Caco-2 (cell line): ENCODE results near the gene IMMP1L. TPM values are rescaled to one million over a fixed set of nuclear protein-coding genes. Genes with fewer than 3 reads are reported as not detected.

Experiments
- Bru-seq: library from RNA; stranded (reverse); fragments of 400-500 nt; gene quantifications from one replicate; lab custom pipeline; 2021; lab: Mats Ljungman, UMichigan
- BruChase-seq, 2 experiments: library from RNA; stranded (reverse); fragments of 400-500 nt; gene quantifications; one replicate each; lab custom pipeline; 2021; lab: Mats Ljungman, UMichigan
- BruUV-seq: library from RNA; stranded (reverse); fragments of 400-500 nt; replicated peaks from 2 replicates; lab custom pipeline; 2021; lab: Mats Ljungman, UMichigan
- CTCF ChIA-PET: fragments of 300-600 bp; sonication (Branson Sonifier 250); formaldehyde crosslinking; loops from one replicate; lab custom pipeline; 2022; ENCODE audit warnings: antibody characterized with exemption; lab: Charles Lee
- POLR2A ChIA-PET: fragments of 300-600 bp; sonication (Branson Sonifier 250); formaldehyde crosslinking; loops from one replicate; lab custom pipeline; 2022; ENCODE audit warnings: antibody characterized with exemption; lab: Charles Lee
- DNase-seq, 2 experiments: peaks; one replicate each; pipeline versions ENCODE4 v3.0.0 to v3.0.0-alpha.2; 2020 to 2022
- H3K27me3 ChIP-seq: replicated peaks from 2 replicates; pipeline ENCODE4 v1.6.0; 2011; ENCODE audit warnings: low read length; ENCODE audit not compliant: control insufficient read depth, insufficient read depth
- H3K36me3 ChIP-seq: 2 replicates; pipeline ENCODE4 v1.5.1; 2011; ENCODE audit warnings: low read length; ENCODE audit not compliant: control insufficient read depth, insufficient read depth
- H3K4me1 ChIP-seq: fragments of 250-450 bp; sonication (Bioruptor Pico); 2 replicates; pipeline ENCODE4 v1.5.1; 2020; ENCODE audit warnings: mild to moderate bottlenecking
- H3K4me3 ChIP-seq: 2 replicates; pipeline ENCODE4 v1.5.1; 2011; ENCODE audit warnings: low read depth, mild to moderate bottlenecking, control low read depth, low read length
- H3K9me3 ChIP-seq: fragments of 250-450 bp; sonication (Bioruptor Pico); 2 replicates; pipeline ENCODE4 v1.5.1; 2020; ENCODE audit warnings: mild to moderate bottlenecking, moderate library complexity
- H3K27ac Mint-ChIP-seq: one replicate; pipeline ENCODE4 v1.8.0; 2022; ENCODE audit warnings: mixed read lengths; ENCODE audit not compliant: unreplicated experiment
- H3K27me3 Mint-ChIP-seq: one replicate; pipeline ENCODE4 v1.8.0; 2022; ENCODE audit warnings: mixed read lengths; ENCODE audit not compliant: insufficient read depth, unreplicated experiment
- H3K36me3 Mint-ChIP-seq: one replicate; pipeline ENCODE4 v1.8.0; 2022; ENCODE audit warnings: mild to moderate bottlenecking, mixed read lengths; ENCODE audit not compliant: insufficient read depth, unreplicated experiment
- H3K4me1 Mint-ChIP-seq: one replicate; pipeline ENCODE4 v1.8.0; 2022; ENCODE audit warnings: low read depth, mixed read lengths; ENCODE audit not compliant: unreplicated experiment
- H3K4me3 Mint-ChIP-seq: one replicate; pipeline ENCODE4 v1.8.0; 2022; ENCODE audit warnings: mild to moderate bottlenecking, moderate library complexity, mixed read lengths; ENCODE audit not compliant: unreplicated experiment
- H3K9me3 Mint-ChIP-seq: one replicate; pipeline ENCODE4 v1.8.0; 2022; ENCODE audit warnings: mixed read lengths; ENCODE audit not compliant: unreplicated experiment
- CTCF ChIP-seq, 2 experiments: fragments of 200-600 bp in 1 of 2; IDR thresholded peaks; 1 replicate in 1 of 2; 2 replicates in 1 of 2; pipeline versions ENCODE4 v1.5.1 to v1.8.0; 2011 to 2022; ENCODE audit warnings: antibody characterized with exemption in 1 of 2, control low read depth in 1 of 2, inconsistent platforms in 1 of 2, low read depth in 1 of 2, low read length in 1 of 2, mild to moderate bottlenecking in 1 of 2, moderate library complexity in 1 of 2; ENCODE audit not compliant: insufficient read depth in 1 of 2, severe bottlenecking in 1 of 2, unreplicated experiment in 1 of 2
- intact Hi-C: fragments of 100-400 bp; cut with micrococcal nuclease; formaldehyde crosslinking; loops from one replicate; pipeline ENCODE4 v1.10.0; 2022; ENCODE audit not compliant: unreplicated experiment
- long read RNA-seq: library from polyadenylated mRNA; stranded (forward); transcript quantifications from one replicate; pipeline ENCODE4 v2.0.0, GENCODE V29; 2022
- total RNA-seq: library from RNA; stranded (reverse); gene quantifications from 2 replicates; pipeline ENCODE4 v1.2.3, GENCODE V29; 2022

IMMP1L gene
- total RNA-seq (38.6 and 40.1 TPM in 2 replicates), Bru-seq, nascent RNA (percentile 91 among the genes with signal in this experiment), BruChase-seq, experiment 1, labeled RNA remaining after a 2-hour chase (percentile 83 among the genes with signal in this experiment), BruChase-seq, experiment 2, labeled RNA remaining after a 6-hour chase (percentile 70 among the genes with signal in this experiment)
- long read RNA-seq, transcript IMMP1L-213 (3 exons, 314 nt) = major isoform, 15 of 47 reads
- long read RNA-seq, partial matches to known transcripts = 2 of 47 reads
- long read RNA-seq, other reads (novel, unspliced or antisense) = 25 of 47 reads

- intact Hi-C loops = loop anchor here (10.0 kb wide), 2 partner anchors 75 to 305 kb away; partner anchors contain the start of gene PAX6
- ChIA-PET POLR2A (interaction anchor here (0.6 kb wide), 2 partner anchors 18 to 150 kb away, joined by 3 read pairs; no protein-coding TSS in a partner anchor), CTCF (no interaction called here)
- H3K27ac Mint-ChIP-seq = peak within 1 kb of the TSS; percentile 97
- no peaks in the 10 kb centered on the region for H3K9me3 Mint-ChIP-seq
- peak within 1 kb of the TSS; percentile 96 for H3K4me3 Mint-ChIP-seq
- H3K36me3 ChIP-seq = no peaks in the 10 kb centered on the region; the same call in 1 of the 2 replicates
- BruUV-seq = TSS peak; percentile 75
- no peaks in the 10 kb centered on the region for H3K27me3 Mint-ChIP-seq
- peaks cover 10% of the 10 kb centered on the region; the same call in 1 of the 2 replicates for H3K4me1 ChIP-seq
- peak within 1 kb of the TSS; percentile 68 for H3K4me3 ChIP-seq
- H3K36me3 Mint-ChIP-seq = peaks cover 12% of the 10 kb centered on the region
- H3K4me1 Mint-ChIP-seq = peaks cover 11% of the 10 kb centered on the region
- no peak for TF ChIP-seq CTCF (IDR thresholded peaks at IDR 0.05; ENCODE audit: insufficient read depth in 1 of 2, low read depth in 1 of 2, low read length in 1 of 2, severe bottlenecking in 1 of 2, unreplicated experiment in 1 of 2)
- peak; percentile 97 to 98 for DNase-seq
- H3K27me3 ChIP-seq = no peaks in the 10 kb centered on the region
- no peaks in the 10 kb centered on the region for H3K9me3 ChIP-seq
Observed at GRCh38 chr11:31509429-31510345, at the start of gene IMMP1L, which contains the start of gene ELP4. TSS of gene IMMP1L (minus strand) at chr11:31509622. CDS start at chr11:31463276, 46,346 bp downstream. TSS of gene ELP4 (plus strand) at chr11:31509767. CDS start at chr11:31509785, 18 bp downstream.

GRCh38 chr11:31558001-31558400 lies 48.6 kb upstream of the IMMP1L start:
- ChIA-PET POLR2A (interaction anchor here (0.6 kb wide), 1 partner anchor 24 kb away, joined by 12 read pairs; no protein-coding TSS in a partner anchor), CTCF (no interaction called here)
- H3K36me3 ChIP-seq = no peaks in the 10 kb centered on the region
- Mint-ChIP-seq H3K36me3 (no peaks in the 10 kb centered on the region), H3K27me3 (no peaks in the 10 kb centered on the region), H3K4me1 (no peaks in the 10 kb centered on the region), H3K4me3 (no peak overlapping the region), H3K27ac (no peak overlapping the region), H3K9me3 (no peaks in the 10 kb centered on the region)
- TF ChIP-seq CTCF (IDR thresholded peaks at IDR 0.05; ENCODE audit: insufficient read depth in 1 of 2, low read depth in 1 of 2, low read length in 1 of 2, severe bottlenecking in 1 of 2, unreplicated experiment in 1 of 2) = no peak
- no peaks in the 10 kb centered on the region for H3K27me3 ChIP-seq
- no peak overlapping the region for H3K4me3 ChIP-seq
- no peaks in the 10 kb centered on the region for H3K4me1 ChIP-seq
- intact Hi-C loops = no loop called here
- H3K9me3 ChIP-seq = no peaks in the 10 kb centered on the region; the same call in 1 of the 2 replicates
- BruUV-seq = no TSS peak
- DNase-seq = no peak

GRCh38 chr11:31555938-31556337 lies 46.5 kb upstream of the IMMP1L start:
- POLR2A ChIA-PET = no interaction called here

More at GRCh38 chr11:31555938-31556337, 46.5 kb upstream of the IMMP1L start:
- no peak for TF ChIP-seq CTCF (IDR thresholded peaks at IDR 0.05; ENCODE audit: insufficient read depth in 1 of 2, low read depth in 1 of 2, low read length in 1 of 2, severe bottlenecking in 1 of 2, unreplicated experiment in 1 of 2)
- H3K4me1 Mint-ChIP-seq = no peaks in the 10 kb centered on the region
- DNase-seq = no peak
- BruUV-seq = no TSS peak
- intact Hi-C loops = no loop called here
- no peaks in the 10 kb centered on the region for H3K9me3 Mint-ChIP-seq
- no peaks in the 10 kb centered on the region for H3K4me1 ChIP-seq
- no peaks in the 10 kb centered on the region; the same call in 1 of the 2 replicates for H3K9me3 ChIP-seq
- no peaks in the 10 kb centered on the region for H3K27me3 Mint-ChIP-seq
- no peaks in the 10 kb centered on the region for H3K36me3 Mint-ChIP-seq
- CTCF ChIA-PET = no interaction called here
- H3K27ac Mint-ChIP-seq = no peak overlapping the region
- H3K4me3 ChIP-seq = no peak overlapping the region
- no peak overlapping the region for H3K4me3 Mint-ChIP-seq
- no peaks in the 10 kb centered on the region for H3K36me3 ChIP-seq
- H3K27me3 ChIP-seq = no peaks in the 10 kb centered on the region
